Epithelial cell of proximal tubule (primary cell): ENCODE data around the gene LIMS1. TPM values are rescaled to one million over a fixed set of nuclear protein-coding genes. Genes with fewer than 3 reads are reported as not detected.

Experiments used
- DNase-seq: peaks from one replicate; pipeline ENCODE4 v3.0.0-alpha.2; 2011; ENCODE audit warnings: low read depth
- H3K4me3 ChIP-seq: 2 replicates; pipeline ENCODE4 v1.5.1; 2011; ENCODE audit warnings: low read depth, mild to moderate bottlenecking, low read length
- CTCF ChIP-seq: conservative IDR thresholded peaks from 2 replicates; pipeline ENCODE4 v1.5.1; 2012; ENCODE audit warnings: low read depth, mild to moderate bottlenecking, low read length
- total RNA-seq: library from RNA; depleted of rRNA; stranded (reverse); fragments of >200 nt; gene quantifications from 2 replicates; pipeline ENCODE4 v1.2.3, GENCODE V29; 2015

LIMS1 gene
- total RNA-seq, 1 donor from 2014 or later, result 58.3 TPM

- no peak for TF ChIP-seq CTCF
- H3K4me3 ChIP-seq, result no peak overlapping the region
- no peak for DNase-seq
These were observed 2.6 kb upstream of the LIMS1 start for GRCh38 chr2:108531674-108532055.

- no peak for TF ChIP-seq CTCF
- peak overlapping the region; percentile 69 for H3K4me3 ChIP-seq
- no peak for DNase-seq
These were observed 500 bp downstream of the LIMS1 start for GRCh38 chr2:108534584-108535356.

GRCh38 chr2:108535357-108535631 is 1.0 kb downstream of the LIMS1 start:
- TF ChIP-seq CTCF, result no peak
- peak overlapping the region; percentile 69 for H3K4me3 ChIP-seq
- no peak for DNase-seq

GRCh38 chr2:108536133-108536780 is 2.0 kb downstream of the LIMS1 start:
- TF ChIP-seq CTCF, result no peak
- peak overlapping the region; percentile 69 for H3K4me3 ChIP-seq
- DNase-seq, result no peak

GRCh38 chr2:108536911-108537310 is 2.6 kb downstream of the LIMS1 start:
- no peak for DNase-seq
- TF ChIP-seq CTCF, result no peak
- H3K4me3 ChIP-seq, result peak overlapping the region; percentile 3

GRCh38 chr2:108538000-108538625 is 3.8 kb downstream of the LIMS1 start:
- DNase-seq, result no peak
- no peak overlapping the region for H3K4me3 ChIP-seq
- TF ChIP-seq CTCF, result no peak
